K562 (cell line): ENCODE results near the gene DNAJC6. TPM values are rescaled to one million over a fixed set of nuclear protein-coding genes. Genes with fewer than 3 reads are reported as not detected.

Experiments
- ATAC-seq: fragments of 200-7000 bp; cut with Tn5 transposase; 3 replicates; pipeline ENCODE4 v1.9.1; 2020; ENCODE audit warnings: moderate library complexity
- BruUV-seq: library from RNA; stranded (reverse); fragments of 400-500 nt; replicated peaks from 2 replicates; lab custom pipeline; 2021; lab: Mats Ljungman, UMichigan
- CTCF ChIA-PET: fragments of 300-600 bp; formaldehyde crosslinking; extraction: SDS; loops from one replicate; lab custom pipeline; 2021; ENCODE audit warnings: low intra/inter-chr PET ratio; lab: Yijun Ruan, JAX
- POLR2A ChIA-PET: fragments of 300-600, 350-650 bp; sonication (Branson Sonifier 250); formaldehyde crosslinking; extraction: SDS; loops from one replicate; lab custom pipeline; 2021; ENCODE audit warnings: antibody characterized with exemption, inconsistent platforms; lab: Yijun Ruan, JAX
- DNase-seq, 4 experiments: peaks; one replicate each; pipeline versions ENCODE4 v3.0.0 to v3.0.0-alpha.2; 2011 to 2018; ENCODE audit warnings: low spot score in 3 of 4, mixed read lengths in 3 of 4; ENCODE audit errors: extremely low read depth in 1 of 4
- FAIRE-seq: peaks from 2 replicates; lab custom pipeline; 2011; peaks lifted over from hg19 to GRCh38; lab: Jason Lieb, UNC
- H2AFZ ChIP-seq: 2 replicates; pipeline ENCODE4 v1.6.0; 2011; ENCODE audit warnings: low read depth, low read length, control low read depth, inconsistent platforms
- H3K27ac ChIP-seq: fragments of 200-600 bp; 3 replicates; pipeline ENCODE4 v1.8.0; 2011; ENCODE audit warnings: low read depth, mild to moderate bottlenecking, control low read depth, inconsistent platforms, low read length, moderate library complexity, mixed read lengths; ENCODE audit errors: extremely low read depth
- H3K27me3 ChIP-seq, 2 experiments: fragments of 300-600 bp in 1 of 2; 2 replicates in 1 of 2; 3 replicates in 1 of 2; pipeline versions ENCODE4 v1.6.0 to v1.8.0; 2011; ENCODE audit warnings: inconsistent platforms in 2 of 2, low read length in 2 of 2, mild to moderate bottlenecking in 1 of 2, mixed read lengths in 1 of 2, moderate library complexity in 1 of 2; ENCODE audit not compliant: control insufficient read depth in 2 of 2, insufficient read depth in 2 of 2
- H3K36me3 ChIP-seq: fragments of 300-600 bp; 3 replicates; pipeline ENCODE4 v1.8.0; 2011; ENCODE audit warnings: mild to moderate bottlenecking, low read length, inconsistent platforms; ENCODE audit not compliant: control insufficient read depth, insufficient read depth
- H3K4me1 ChIP-seq, 2 experiments: fragments of 200-600 bp in 1 of 2; replicated peaks in 1 of 2; 2 replicates in 1 of 2; 3 replicates in 1 of 2; pipeline versions ENCODE4 v1.5.1 to v1.8.0; 2011; ENCODE audit warnings: inconsistent platforms in 2 of 2, low read length in 2 of 2, mild to moderate bottlenecking in 1 of 2, mixed read lengths in 1 of 2, moderate library complexity in 1 of 2; ENCODE audit not compliant: control insufficient read depth in 2 of 2, insufficient read depth in 2 of 2
- H3K4me2 ChIP-seq: 2 replicates; pipeline ENCODE4 v1.6.1; 2011; ENCODE audit warnings: low read length, control low read depth, inconsistent platforms, mixed read lengths; ENCODE audit not compliant: insufficient read depth
- H3K4me3 ChIP-seq: fragments of 200-600 bp; sonication (generic), shearing (Covaris generic); 2 replicates; pipeline ENCODE4 v1.5.1; 2016; ENCODE audit warnings: control low read depth, inconsistent platforms
- H3K79me2 ChIP-seq: fragments of 200-600 bp; 3 replicates; pipeline ENCODE4 v1.8.0; 2011; ENCODE audit warnings: low read length, inconsistent platforms; ENCODE audit not compliant: control insufficient read depth, insufficient read depth
- H3K9ac ChIP-seq, 2 experiments: 2 replicates each; pipeline versions ENCODE4 v1.6.0 to v1.6.1; 2011; ENCODE audit warnings: low read depth in 2 of 2, low read length in 2 of 2, control low read depth in 1 of 2, inconsistent platforms in 1 of 2, mild to moderate bottlenecking in 1 of 2, mixed read lengths in 1 of 2; ENCODE audit not compliant: insufficient read depth in 1 of 2
- H3K9me1 ChIP-seq: one replicate; pipeline ENCODE4 v1.6.0; 2011; ENCODE audit warnings: inconsistent platforms, mild to moderate bottlenecking, low read length, moderate library complexity; ENCODE audit not compliant: control insufficient read depth, insufficient read depth
- H3K9me3 ChIP-seq: replicated peaks from 2 replicates; pipeline ENCODE4 v1.5.1; 2011; ENCODE audit warnings: low read depth, low read length, inconsistent platforms; ENCODE audit not compliant: control insufficient read depth, insufficient read depth
- H4K20me1 ChIP-seq: replicated peaks from 2 replicates; pipeline ENCODE4 v1.6.1; 2011; ENCODE audit warnings: low read length, inconsistent platforms, mixed read lengths; ENCODE audit not compliant: control insufficient read depth, insufficient read depth
- CXXC5 ChIP-seq: fragments of 250-450 bp; sonication (Bioruptor Pico); IDR thresholded peaks from 2 replicates; pipeline ENCODE4 v1.8.0; 2022; ENCODE audit warnings: inconsistent platforms, mild to moderate bottlenecking, moderate library complexity
- FOSL1 ChIP-seq: fragments of 200-800 bp; sonication (Bioruptor generic); conservative IDR thresholded peaks from 2 replicates; pipeline ENCODE4 v1.6.1; 2016; ENCODE audit warnings: missing genetic modification characterization, missing compliant biosample characterization
- JUNB ChIP-seq: fragments of 450-650 bp; formaldehyde crosslinking; conservative IDR thresholded peaks from 2 replicates; pipeline ENCODE4 v1.4.0; 2020; ENCODE audit warnings: mild to moderate bottlenecking
- KDM2B ChIP-seq: fragments of 250-450 bp; sonication (Bioruptor Pico); IDR thresholded peaks from 2 replicates; pipeline ENCODE4 v1.8.0; 2021; ENCODE audit warnings: mild to moderate bottlenecking, moderate library complexity
- MAZ ChIP-seq, 2 experiments: fragments of 450-650 bp in 1 of 2; sonication (generic) in 1 of 2; formaldehyde crosslinking; IDR thresholded peaks in 1 of 2; conservative IDR thresholded peaks in 1 of 2; 2 replicates each; pipeline versions ENCODE4 v1.4.0 to v1.5.0; 2020; ENCODE audit warnings: mild to moderate bottlenecking in 1 of 2, missing genetic modification reagents in 1 of 2
- MTA2 ChIP-seq: fragments of 450-650 bp; IDR thresholded peaks from 2 replicates; pipeline ENCODE4 v1.6.1; 2016; ENCODE audit warnings: low read depth
- NR4A1 ChIP-seq, 2 experiments: fragments of 250-450 bp in 1 of 2; fragments of 450-650 bp in 1 of 2; sonication (Bioruptor Pico) in 1 of 2; IDR thresholded peaks; 2 replicates each; pipeline versions ENCODE4 v1.4.0 to v1.6.1; 2016 to 2020; ENCODE audit warnings: mild to moderate bottlenecking in 2 of 2, missing compliant biosample characterization in 1 of 2, missing genetic modification characterization in 1 of 2, moderate library complexity in 1 of 2
- RBM15 ChIP-seq: fragments of 200-400 bp; formaldehyde crosslinking; IDR thresholded peaks from 2 replicates; pipeline ENCODE4 v1.6.1; 2018; ENCODE audit warnings: mild to moderate bottlenecking, low read length, moderate library complexity; ENCODE audit not compliant: insufficient read depth
- TEAD2 ChIP-seq: fragments of 450-650 bp; IDR thresholded peaks from 2 replicates; pipeline ENCODE4 v1.6.1; 2016; ENCODE audit warnings: missing genetic modification characterization, control low read depth, missing compliant biosample characterization
- TRIM24 ChIP-seq, 2 experiments: fragments of 450-650 bp; IDR thresholded peaks; 2 replicates each; pipeline ENCODE4 v1.6.1; 2016
- WGBS: fragments of 100-300 bp; shearing (Covaris generic); methylation state at CpG from one replicate; pipeline ENCODE4 v1.1.6; 2016; ENCODE audit warnings: low coverage, mixed read lengths; ENCODE audit not compliant: insufficient coverage; ENCODE audit errors: missing lambda C conversion rate; 5-methylcytosine and 5-hydroxymethylcytosine counted together
- in situ Hi-C: fragments of 300-500 bp; cut with MboI; formaldehyde crosslinking; loops from 4 replicates; pipeline ENCODE4 v1.15.0; 2018; ENCODE audit warnings: inconsistent platforms, mixed read lengths
- intact Hi-C: fragments of 100-400 bp; cut with micrococcal nuclease; formaldehyde crosslinking; loops from 2 replicates; pipeline ENCODE4 v1.14.2; 2022
- polyA plus RNA-seq, 8 experiments: library from polyadenylated mRNA; depleted of rRNA in 4 of 8; stranded (reverse) in 5 of 8; unstranded in 3 of 8; fragments of >200 nt; fragmentation: Nextera tagmentation in 2 of 8; fragmentation: Illumina TruSeq in 1 of 8; extraction: Ambion mirVana in 2 of 8; extraction: Trizol in 1 of 8; gene quantifications; 2 replicates each; pipeline versions ENCODE4 v1.2.1 to v1.2.3, GENCODE V29; 2011 to 2014; ENCODE audit warnings: inconsistent platforms in 1 of 8, missing spikeins in 1 of 8
- total RNA-seq, 7 experiments: library from RNA; depleted of rRNA in 6 of 7; stranded (reverse); fragments of >200 nt in 6 of 7; fragmentation: Illumina TruSeq in 2 of 7; extraction: Trizol in 2 of 7; gene quantifications; 2 replicates each; pipeline versions ENCODE4 v1.2.1 to v1.2.3, GENCODE V29; 2011 to 2021; ENCODE audit warnings: low replicate concordance in 1 of 7
- TF ChIP-seq, protein P1 (sequence below), 2 experiments: fragments of 150-350 bp in 1 of 2; IDR thresholded peaks; 2 replicates each; pipeline ENCODE4 v1.6.1; 2012 to 2016; ENCODE audit warnings: low read depth in 2 of 2, low read length in 2 of 2, mild to moderate bottlenecking in 1 of 2, moderate library complexity in 1 of 2
- TF ChIP-seq, protein P2 (sequence below), 2 experiments: fragments of 450-650 bp; conservative IDR thresholded peaks; 2 replicates each; pipeline ENCODE4 v1.6.1; 2017; ENCODE audit warnings: mild to moderate bottlenecking in 2 of 2, moderate library complexity in 2 of 2
- TF ChIP-seq, protein P3 (sequence below): fragments of 250-450 bp; sonication (Bioruptor Pico); IDR thresholded peaks from 2 replicates; pipeline ENCODE4 v1.5.0; 2022; ENCODE audit warnings: mild to moderate bottlenecking

DNAJC6 gene
- total and polyA plus RNA-seq, 9 of the 15 experiments (the other 6 are each of a cell fraction or from before 2014, with no cell fraction given), result 6.7 to 78.7 (median 28.0) TPM

DNA sequence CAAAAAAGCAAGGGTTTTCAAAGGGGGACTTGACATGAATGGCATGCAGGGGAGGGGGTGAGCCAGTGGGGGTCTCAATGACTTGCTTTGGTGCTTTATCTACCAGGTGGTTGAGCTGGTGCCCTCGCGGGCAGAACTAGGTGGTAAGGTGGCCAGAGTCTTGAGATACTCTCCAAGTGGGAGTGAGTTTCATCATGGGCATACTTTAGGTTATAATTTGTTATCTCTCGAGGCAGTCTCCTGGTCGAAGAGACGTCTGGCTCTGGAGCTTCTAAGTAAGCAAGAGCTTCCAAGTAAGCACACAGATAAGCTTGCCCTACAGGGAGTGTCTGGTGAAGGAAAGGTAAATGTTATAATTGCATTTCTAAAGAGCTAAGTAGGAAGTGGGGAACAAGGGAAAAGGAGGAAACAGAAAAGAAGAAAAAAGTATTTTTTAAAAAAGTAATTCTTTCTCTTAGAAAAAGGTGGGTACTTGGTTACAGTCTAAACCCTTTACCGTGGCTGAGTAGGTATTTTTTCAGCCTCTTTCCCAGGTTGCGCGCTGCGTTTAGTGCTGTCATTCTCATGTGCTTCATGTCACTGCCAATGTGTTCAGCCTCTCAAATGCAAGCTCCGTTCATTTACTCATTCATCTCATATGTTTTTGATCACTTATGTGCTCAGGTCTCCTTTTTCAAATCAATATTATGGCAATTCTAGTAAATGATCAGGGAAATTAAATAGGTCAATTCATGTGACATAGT lies 31.6 kb upstream of the DNAJC6 start:
- intact Hi-C loops, result loop anchor here (2.0 kb wide), 1 partner anchor 21 kb away; no protein-coding TSS in a partner anchor
- BruUV-seq, result no TSS peak
- Histone ChIP-seq H2AFZ (no peak overlapping the region), H4K20me1 (no peaks in the 10 kb centered on the region), H3K36me3 (peaks cover 19% of the 10 kb centered on the region), H3K4me1 (peaks cover 19 to 50% of the 10 kb centered on the region in 2 experiments), H3K9me1 (no peaks in the 10 kb centered on the region), H3K27me3 (no peaks in the 10 kb centered on the region), H3K9me3 (no peaks in the 10 kb centered on the region), H3K4me3 (no peak overlapping the region), H3K9ac (peak overlapping the region; percentile 30 to 42; a peak in 3 of 4 replicates), H3K79me2 (peaks cover 98% of the 10 kb centered on the region), H3K4me2 (peak overlapping the region; percentile 56), H3K27ac (peak overlapping the region; percentile 62)
- ChIA-PET POLR2A (interaction anchor here (0.6 to 2.1 kb wide), 13 partner anchors 9 to 226 kb away, joined by 3 to 8 read pairs (median 5); partner anchors contain the start of gene AK4), CTCF (no interaction called here)
- in situ Hi-C loops, result no loop called here
- DNase-seq, result peak in 2 of 4 experiments; percentile 76 to 88
- under 1% methylated on average over 10 of the region's 10 CpGs for WGBS
- FAIRE-seq, result peak; percentile 96
- peak; percentile 89 for ATAC-seq
- TF ChIP-seq TRIM24 (IDR thresholded peaks at IDR 0.05) (peak; percentile 43 to 51; a peak in 2 of 4 replicates), CXXC5 (peak; percentile 83), FOSL1 (tag) (no peak), JUNB (no peak), KDM2B (CRISPR knock-in tag) (no peak), NR4A1 (CRISPR knock-in tag; IDR thresholded peaks at IDR 0.05) (no peak), NR4A1 (tag; IDR thresholded peaks at IDR 0.05) (0 out of 2 replicates have a peak, but pooled peaks have one; percentile 52), MAZ (CRISPR knock-in tag; conservative IDR thresholded peaks at IDR 0.05 in 1 of 2, IDR thresholded peaks at IDR 0.05 in 1 of 2) (0 out of 4 replicates have a peak, but pooled peaks of 1 of the 2 experiments have one; percentile 26), MTA2 (peak; percentile 67; the same call in 1 of the 2 replicates), TEAD2 (tag) (no peak), RBM15 (no peak)
- TF ChIP-seq, protein P1, sequence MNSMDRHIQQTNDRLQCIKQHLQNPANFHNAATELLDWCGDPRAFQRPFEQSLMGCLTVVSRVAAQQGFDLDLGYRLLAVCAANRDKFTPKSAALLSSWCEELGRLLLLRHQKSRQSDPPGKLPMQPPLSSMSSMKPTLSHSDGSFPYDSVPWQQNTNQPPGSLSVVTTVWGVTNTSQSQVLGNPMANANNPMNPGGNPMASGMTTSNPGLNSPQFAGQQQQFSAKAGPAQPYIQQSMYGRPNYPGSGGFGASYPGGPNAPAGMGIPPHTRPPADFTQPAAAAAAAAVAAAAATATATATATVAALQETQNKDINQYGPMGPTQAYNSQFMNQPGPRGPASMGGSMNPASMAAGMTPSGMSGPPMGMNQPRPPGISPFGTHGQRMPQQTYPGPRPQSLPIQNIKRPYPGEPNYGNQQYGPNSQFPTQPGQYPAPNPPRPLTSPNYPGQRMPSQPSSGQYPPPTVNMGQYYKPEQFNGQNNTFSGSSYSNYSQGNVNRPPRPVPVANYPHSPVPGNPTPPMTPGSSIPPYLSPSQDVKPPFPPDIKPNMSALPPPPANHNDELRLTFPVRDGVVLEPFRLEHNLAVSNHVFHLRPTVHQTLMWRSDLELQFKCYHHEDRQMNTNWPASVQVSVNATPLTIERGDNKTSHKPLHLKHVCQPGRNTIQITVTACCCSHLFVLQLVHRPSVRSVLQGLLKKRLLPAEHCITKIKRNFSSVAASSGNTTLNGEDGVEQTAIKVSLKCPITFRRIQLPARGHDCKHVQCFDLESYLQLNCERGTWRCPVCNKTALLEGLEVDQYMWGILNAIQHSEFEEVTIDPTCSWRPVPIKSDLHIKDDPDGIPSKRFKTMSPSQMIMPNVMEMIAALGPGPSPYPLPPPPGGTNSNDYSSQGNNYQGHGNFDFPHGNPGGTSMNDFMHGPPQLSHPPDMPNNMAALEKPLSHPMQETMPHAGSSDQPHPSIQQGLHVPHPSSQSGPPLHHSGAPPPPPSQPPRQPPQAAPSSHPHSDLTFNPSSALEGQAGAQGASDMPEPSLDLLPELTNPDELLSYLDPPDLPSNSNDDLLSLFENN (IDR thresholded peaks at IDR 0.05; ENCODE audit: low read depth in 2 of 2, low read length in 2 of 2), result 0 out of 4 replicates have a peak, but pooled peaks of 1 of the 2 experiments have one; percentile 53
- TF ChIP-seq, protein P2, sequence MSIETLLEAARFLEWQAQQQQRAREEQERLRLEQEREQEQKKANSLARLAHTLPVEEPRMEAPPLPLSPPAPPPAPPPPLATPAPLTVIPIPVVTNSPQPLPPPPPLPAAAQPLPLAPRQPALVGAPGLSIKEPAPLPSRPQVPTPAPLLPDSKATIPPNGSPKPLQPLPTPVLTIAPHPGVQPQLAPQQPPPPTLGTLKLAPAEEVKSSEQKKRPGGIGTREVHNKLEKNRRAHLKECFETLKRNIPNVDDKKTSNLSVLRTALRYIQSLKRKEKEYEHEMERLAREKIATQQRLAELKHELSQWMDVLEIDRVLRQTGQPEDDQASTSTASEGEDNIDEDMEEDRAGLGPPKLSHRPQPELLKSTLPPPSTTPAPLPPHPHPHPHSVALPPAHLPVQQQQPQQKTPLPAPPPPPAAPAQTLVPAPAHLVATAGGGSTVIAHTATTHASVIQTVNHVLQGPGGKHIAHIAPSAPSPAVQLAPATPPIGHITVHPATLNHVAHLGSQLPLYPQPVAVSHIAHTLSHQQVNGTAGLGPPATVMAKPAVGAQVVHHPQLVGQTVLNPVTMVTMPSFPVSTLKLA (conservative IDR thresholded peaks at IDR 0.05), result peak in 1 of 2 experiments; percentile 74; a peak in 3 of 4 replicates
- TF ChIP-seq, protein P3, sequence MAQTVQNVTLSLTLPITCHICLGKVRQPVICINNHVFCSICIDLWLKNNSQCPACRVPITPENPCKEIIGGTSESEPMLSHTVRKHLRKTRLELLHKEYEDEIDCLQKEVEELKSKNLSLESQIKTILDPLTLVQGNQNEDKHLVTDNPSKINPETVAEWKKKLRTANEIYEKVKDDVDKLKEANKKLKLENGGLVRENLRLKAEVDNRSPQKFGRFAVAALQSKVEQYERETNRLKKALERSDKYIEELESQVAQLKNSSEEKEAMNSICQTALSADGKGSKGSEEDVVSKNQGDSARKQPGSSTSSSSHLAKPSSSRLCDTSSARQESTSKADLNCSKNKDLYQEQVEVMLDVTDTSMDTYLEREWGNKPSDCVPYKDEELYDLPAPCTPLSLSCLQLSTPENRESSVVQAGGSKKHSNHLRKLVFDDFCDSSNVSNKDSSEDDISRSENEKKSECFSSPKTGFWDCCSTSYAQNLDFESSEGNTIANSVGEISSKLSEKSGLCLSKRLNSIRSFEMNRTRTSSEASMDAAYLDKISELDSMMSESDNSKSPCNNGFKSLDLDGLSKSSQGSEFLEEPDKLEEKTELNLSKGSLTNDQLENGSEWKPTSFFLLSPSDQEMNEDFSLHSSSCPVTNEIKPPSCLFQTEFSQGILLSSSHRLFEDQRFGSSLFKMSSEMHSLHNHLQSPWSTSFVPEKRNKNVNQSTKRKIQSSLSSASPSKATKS (CRISPR knock-in tag), result no peak
